ENCODE measurements around the gene GRAMD1B. TPM values are rescaled to one million over a fixed set of nuclear protein-coding genes. Genes with fewer than 3 reads are reported as not detected.

GRAMD1B gene
- polyA plus RNA-seq, 1 experiment: 2.7 TPM

- no peak for DNase-seq (ENCODE audit: low read depth, low spot score)
- TF ChIP-seq CTCF (IDR thresholded peaks at IDR 0.05; ENCODE audit: low read depth, low read length): no peak
- Histone ChIP-seq H3K27me3 (ENCODE audit: control insufficient read depth, insufficient read depth, low read length) (peaks cover 4% of the 10 kb centered on the region), H3K9me3 (ENCODE audit: control insufficient read depth, insufficient read depth, low read length) (no peaks in the 10 kb centered on the region), H3K4me3 (ENCODE audit: low read depth, low read length) (no peak overlapping the region), H3K27ac (ENCODE audit: low read depth, low read length) (no peak overlapping the region)
- ChIA-PET CTCF (interaction anchor here (2.2 kb wide), 1 partner anchor 76 kb away, joined by 6 read pairs; no protein-coding TSS in a partner anchor), POLR2A (no interaction called here)
These were observed 53.4 kb downstream of the GRAMD1B start for GRCh38 chr11:123483466-123483865.

GRCh38 chr11:123484448-123484847, 54.4 kb downstream of the GRAMD1B start:
- Histone ChIP-seq H3K27me3 (ENCODE audit: control insufficient read depth, insufficient read depth, low read length) (peaks cover 4% of the 10 kb centered on the region), H3K9me3 (ENCODE audit: control insufficient read depth, insufficient read depth, low read length) (no peaks in the 10 kb centered on the region), H3K4me3 (ENCODE audit: low read depth, low read length) (no peak overlapping the region), H3K27ac (ENCODE audit: low read depth, low read length) (no peak overlapping the region)
- ChIA-PET POLR2A (no interaction called here), CTCF (interaction anchor here (0.9 to 2.2 kb wide), 3 partner anchors 77 to 183 kb away, joined by 3 to 6 read pairs (median 3); no protein-coding TSS in a partner anchor)
- no peak for DNase-seq (ENCODE audit: low read depth, low spot score)
- no peak for TF ChIP-seq CTCF (IDR thresholded peaks at IDR 0.05; ENCODE audit: low read depth, low read length)

GRCh38 chr11:123487157-123487744, 57.2 kb downstream of the GRAMD1B start:
- POLR2A ChIA-PET: interaction anchor here (0.6 kb wide), 1 partner anchor 695 kb away, joined by 4 read pairs; no protein-coding TSS in a partner anchor
- no peaks in the 10 kb centered on the region; the same call in 1 of the 2 replicates for H3K9me3 ChIP-seq (ENCODE audit: control insufficient read depth, insufficient read depth, low read length)
- peaks cover 4% of the 10 kb centered on the region for H3K27me3 ChIP-seq (ENCODE audit: control insufficient read depth, insufficient read depth, low read length)
- CTCF ChIA-PET: interaction anchor here (0.6 to 2.1 kb wide), 6 partner anchors 9 to 185 kb away, joined by 3 to 9 read pairs (median 4); no protein-coding TSS in a partner anchor
- H3K4me3 ChIP-seq (ENCODE audit: low read depth, low read length): no peak overlapping the region
- TF ChIP-seq CTCF (IDR thresholded peaks at IDR 0.05; ENCODE audit: low read depth, low read length): no peak
- no peak overlapping the region for H3K27ac ChIP-seq (ENCODE audit: low read depth, low read length)
- DNase-seq (ENCODE audit: low read depth, low spot score): no peak

- Histone ChIP-seq H3K27me3 (ENCODE audit: control insufficient read depth, insufficient read depth, low read length) (peaks cover 4% of the 10 kb centered on the region), H3K27ac (ENCODE audit: low read depth, low read length) (no peak overlapping the region), H3K9me3 (ENCODE audit: control insufficient read depth, insufficient read depth, low read length) (no peaks in the 10 kb centered on the region; the same call in 1 of the 2 replicates), H3K4me3 (ENCODE audit: low read depth, low read length) (no peak overlapping the region)
- POLR2A ChIA-PET: no interaction called here
- TF ChIP-seq CTCF (IDR thresholded peaks at IDR 0.05; ENCODE audit: low read depth, low read length): no peak
- CTCF ChIA-PET: interaction anchor here (1.3 kb wide), 1 partner anchor 220 kb away, joined by 4 read pairs; no protein-coding TSS in a partner anchor
- DNase-seq (ENCODE audit: low read depth, low spot score): no peak
These were observed 60.5 kb downstream of the GRAMD1B start for GRCh38 chr11:123490527-123490926.

- DNase-seq (ENCODE audit: low read depth, low spot score): no peak
- POLR2A ChIA-PET: no interaction called here
- Histone ChIP-seq H3K4me3 (ENCODE audit: low read depth, low read length) (no peak overlapping the region), H3K9me3 (ENCODE audit: control insufficient read depth, insufficient read depth, low read length) (no peaks in the 10 kb centered on the region; the same call in 1 of the 2 replicates), H3K27me3 (ENCODE audit: control insufficient read depth, insufficient read depth, low read length) (peaks cover 4% of the 10 kb centered on the region), H3K27ac (ENCODE audit: low read depth, low read length) (no peak overlapping the region)
- TF ChIP-seq CTCF (IDR thresholded peaks at IDR 0.05; ENCODE audit: low read depth, low read length): no peak
- CTCF ChIA-PET: interaction anchor here (1.4 kb wide), 1 partner anchor 20 kb away, joined by 4 read pairs; no protein-coding TSS in a partner anchor
These were observed 61.2 kb downstream of the GRAMD1B start for GRCh38 chr11:123491241-123491640.

Measured in AG04450 (cell line).